Heart left ventricle (tissue), 16 donors: ENCODE data around the gene HMG20A. TPM values are rescaled to one million over a fixed set of nuclear protein-coding genes. Genes with fewer than 3 reads are reported as not detected.
"Not testable (repeated sequence)": the region's sequence is repeated elsewhere in the genome, so short reads cannot be mapped to it uniquely, and the experiment has no call there.

Experiments used
- ATAC-seq, 4 donors: fragments of 200-7000 bp; cut with Tn5 transposase; one replicate each; pipeline ENCODE4 v1.9.1; 2020 to 2022; ENCODE audit warnings: moderate library complexity in 4 of 4, mild to moderate bottlenecking in 3 of 4, moderate number of reproducible peaks in 1 of 4
- DNase-seq, 5 donors: peaks; one replicate each; pipeline ENCODE4 v3.0.0-alpha.2; 2020
- H3K27ac ChIP-seq, 12 donors: fragments of 200-600 bp; sonication (generic) in 4 of 12; one replicate each; pipeline versions ENCODE4 v1.5.0 to v1.8.0; 2016 to 2022; ENCODE audit warnings: mild to moderate bottlenecking in 2 of 12
- H3K27me3 ChIP-seq, 9 donors: fragments of 200-600 bp; sonication (generic) in 2 of 9; one replicate each; pipeline versions ENCODE4 v1.5.1 to v1.8.0; 2016 to 2022; ENCODE audit warnings: mild to moderate bottlenecking in 3 of 9
- H3K36me3 ChIP-seq, 9 donors: fragments of 200-600 bp; sonication (generic) in 2 of 9; one replicate each; pipeline versions ENCODE4 v1.5.0 to v1.8.0; 2018 to 2022; ENCODE audit warnings: mild to moderate bottlenecking in 2 of 9
- H3K4me1 ChIP-seq, 12 donors: fragments of 200-600 bp; sonication (generic) in 4 of 12; one replicate each; pipeline versions ENCODE4 v1.5.0 to v1.8.0; 2016 to 2022; ENCODE audit warnings: mild to moderate bottlenecking in 3 of 12
- H3K4me3 ChIP-seq, 12 donors: fragments of 200-600 bp; sonication (generic) in 4 of 12; one replicate each; pipeline versions ENCODE4 v1.5.0 to v1.8.0; 2017 to 2022; ENCODE audit warnings: mild to moderate bottlenecking in 9 of 12, moderate library complexity in 4 of 12
- H3K9me3 ChIP-seq, 12 donors: fragments of 200-600 bp; sonication (generic) in 4 of 12; one replicate each; pipeline versions ENCODE4 v1.5.0 to v1.8.0; 2016 to 2022; ENCODE audit warnings: mild to moderate bottlenecking in 1 of 12
- POLR2A ChIP-seq, 2 donors: fragments of 450-650 bp; IDR thresholded peaks; one replicate each; pipeline ENCODE4 v1.6.1; 2017; ENCODE audit warnings: antibody characterized with exemption in 2 of 2, mild to moderate bottlenecking in 2 of 2, moderate library complexity in 2 of 2
- WGBS, 4 donors: extraction: QIAGEN DNeasy Blood & Tissue Kit in 2 of 4; methylation state at CpG; one replicate each; pipeline versions ENCODE4 v1.1.5 to v1.1.7; 2013 to 2018; 5-methylcytosine and 5-hydroxymethylcytosine counted together
- intact Hi-C, 10 donors: fragments of 100-400 bp; cut with DNase I; formaldehyde crosslinking; loops; one replicate each; pipeline versions ENCODE4 v1.11.1 to v1.14.2; 2022
- polyA plus RNA-seq, 2 donors: library from polyadenylated mRNA; stranded (reverse); fragments of 200-250 nt; gene quantifications; one replicate each; pipeline ENCODE4 v1.2.3, GENCODE V29; 2013
- total RNA-seq, 9 donors: library from RNA; depleted of rRNA in 2 of 9; stranded (reverse); fragments of >200 nt in 2 of 9; fragmentation: NEBNext Ultra II Directional in 3 of 9; extraction: Animal tissue kit (Norgen Biotek cat#: 25700) in 3 of 9; gene quantifications; one replicate each; pipeline versions ENCODE4 v1.1.0 to v1.2.4, GENCODE V29; 2016 to 2023
- TF ChIP-seq, protein P1 (sequence below), 12 donors: fragments of 200-600 bp; sonication (generic) in 4 of 12; IDR thresholded peaks; one replicate each; pipeline versions ENCODE4 v1.5.0 to v1.8.0; 2018 to 2022; ENCODE audit warnings: antibody characterized with exemption in 12 of 12, mild to moderate bottlenecking in 5 of 12
- donor health status: ischemic (EF 13 %, LVEDD 7.1; RV severe dilation, severe dysfunction).
- donor health status: healthy with polysubstance abuse.
- donor health status: DM: no; HTN: yes; CAD: no.
- donor health status: DM: no; HTN: no; CAD: no.
- donor health status: ischemic (EF 25% LVEDD 6.9; RV normal size, moderate dysfunction).
- donor health status: ischemic (EF 25% LVEDD 5.7; RV mildly dilated, moderate dysfunction).
- donor health status: healthy.
- donor health status: DM: yes; HTN: yes; CAD: no.
- donor health status: ischemic (EF 35%, LVEDD 5.7; RV mildly dilated, moderate dysfunction).
- donor health status: nonischemic (EF 11% LVEDD 7.7; RV severe dilation, severe dysfunction).
- donor health status: DM: yes; HTN: yes; CAD: no.
- donor health status: PGD.
- donor health status: ischemic (EF 29% LVEDD 5.4; RV normal size, mild dysfunction).
- donor health status: nonischemic (EF 23%, LVEDD 6.1; RV moderate dilation, normal function).

The HMG20A gene
- total and polyA plus RNA-seq, 11 donors = 14.8 to 54.1 (median 32.0) TPM

GRCh38 chr15:77406846-77407245, 13.8 kb upstream of the HMG20A start:
- H3K27ac ChIP-seq = no peak overlapping the region
- no peak overlapping the region for H3K4me3 ChIP-seq
- peaks cover 0 to 13% (median 0%) of the 10 kb centered on the region in 12 donors for H3K9me3 ChIP-seq
- ATAC-seq (no peak), DNase-seq (no peak)
- H3K4me1 ChIP-seq = peaks cover 0 to 64% (median 42%) of the 10 kb centered on the region in 12 donors
- H3K36me3 ChIP-seq = no peaks in the 10 kb centered on the region
- H3K27me3 ChIP-seq = no peaks in the 10 kb centered on the region
- no peak for TF ChIP-seq POLR2A (IDR thresholded peaks at IDR 0.05)
- TF ChIP-seq, protein P1, sequence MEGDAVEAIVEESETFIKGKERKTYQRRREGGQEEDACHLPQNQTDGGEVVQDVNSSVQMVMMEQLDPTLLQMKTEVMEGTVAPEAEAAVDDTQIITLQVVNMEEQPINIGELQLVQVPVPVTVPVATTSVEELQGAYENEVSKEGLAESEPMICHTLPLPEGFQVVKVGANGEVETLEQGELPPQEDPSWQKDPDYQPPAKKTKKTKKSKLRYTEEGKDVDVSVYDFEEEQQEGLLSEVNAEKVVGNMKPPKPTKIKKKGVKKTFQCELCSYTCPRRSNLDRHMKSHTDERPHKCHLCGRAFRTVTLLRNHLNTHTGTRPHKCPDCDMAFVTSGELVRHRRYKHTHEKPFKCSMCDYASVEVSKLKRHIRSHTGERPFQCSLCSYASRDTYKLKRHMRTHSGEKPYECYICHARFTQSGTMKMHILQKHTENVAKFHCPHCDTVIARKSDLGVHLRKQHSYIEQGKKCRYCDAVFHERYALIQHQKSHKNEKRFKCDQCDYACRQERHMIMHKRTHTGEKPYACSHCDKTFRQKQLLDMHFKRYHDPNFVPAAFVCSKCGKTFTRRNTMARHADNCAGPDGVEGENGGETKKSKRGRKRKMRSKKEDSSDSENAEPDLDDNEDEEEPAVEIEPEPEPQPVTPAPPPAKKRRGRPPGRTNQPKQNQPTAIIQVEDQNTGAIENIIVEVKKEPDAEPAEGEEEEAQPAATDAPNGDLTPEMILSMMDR (IDR thresholded peaks at IDR 0.05) = no peak
- intact Hi-C loops = no loop called here
- 93 to 95% (median 94%) methylated on average over 4 of the region's 4 CpGs for WGBS, 4 donors

DNA sequence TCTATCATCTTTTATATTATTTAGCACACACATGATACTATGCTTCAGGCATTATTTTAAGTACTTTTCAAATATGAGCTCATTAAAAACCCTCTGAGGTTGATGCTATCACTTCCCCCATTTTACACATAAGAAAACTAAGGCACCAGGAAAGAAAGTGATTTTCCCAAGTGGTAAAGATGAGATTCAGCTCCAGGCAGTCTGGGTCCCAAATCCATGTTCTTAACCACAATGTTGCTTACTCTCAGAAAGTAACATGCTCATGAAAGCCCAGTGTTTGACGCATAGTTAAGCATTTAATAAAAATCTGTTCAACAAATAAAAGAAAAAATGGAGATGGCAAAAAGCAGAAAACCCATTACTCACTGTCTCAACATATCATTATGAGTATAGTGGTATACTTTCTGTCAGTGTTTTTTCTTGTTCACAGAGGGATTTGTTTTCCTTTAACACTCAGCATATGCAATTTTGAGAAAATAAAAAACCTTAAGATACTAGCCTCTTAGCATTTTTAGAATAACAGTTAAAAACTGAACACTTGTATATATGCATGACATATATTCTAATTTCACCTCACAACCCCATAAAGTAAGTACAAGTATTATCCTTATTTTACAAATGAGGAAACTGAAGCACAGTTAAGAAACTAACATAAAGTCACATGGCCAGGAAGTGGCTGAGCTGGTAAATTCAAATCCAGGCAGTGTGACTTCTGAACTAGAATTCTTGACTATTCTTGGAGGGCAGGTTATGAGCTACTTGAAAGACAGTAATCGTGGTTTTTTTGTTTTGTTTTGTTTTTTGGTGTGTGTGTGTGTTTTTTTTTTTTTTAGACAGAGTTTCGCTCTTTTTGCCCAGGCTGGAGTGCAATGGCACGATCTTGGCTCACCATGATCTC, 11.2 kb upstream of the HMG20A start:
- Histone ChIP-seq H3K27ac (peak overlapping the region in 1 of 12 donors; percentile 60), H3K27me3 (no peaks in the 10 kb centered on the region), H3K4me3 (no peak overlapping the region), H3K9me3 (peaks cover 0 to 13% (median 0%) of the 10 kb centered on the region in 12 donors), H3K4me1 (peaks cover 0 to 59% (median 45%) of the 10 kb centered on the region in 12 donors), H3K36me3 (no peaks in the 10 kb centered on the region)
- ATAC-seq (no peak), DNase-seq (no peak)
- TF ChIP-seq, protein P1 (IDR thresholded peaks at IDR 0.05) = no peak
- no peak for TF ChIP-seq POLR2A (IDR thresholded peaks at IDR 0.05)
- WGBS, 4 donors = 70 to 80% (median 75%) methylated on average over 4 of the region's 4 CpGs
- intact Hi-C loops = loop anchor here in 6 of 10 donors (5.0 to 10.0 kb wide), 7 partner anchors 42 to 295 kb away; no protein-coding TSS in a partner anchor

GRCh38 chr15:77410157-77410500, 10.6 kb upstream of the HMG20A start:
- Histone ChIP-seq H3K27ac (peak overlapping the region in 2 of 12 donors; percentile 5 to 60), H3K9me3 (peaks cover 0 to 13% (median 0%) of the 10 kb centered on the region in 12 donors), H3K4me1 (peaks cover 0 to 66% (median 48%) of the 10 kb centered on the region in 12 donors)
- not testable (repeated sequence) for H3K36me3 ChIP-seq, H3K4me3 ChIP-seq, ATAC-seq, H3K27me3 ChIP-seq, DNase-seq
- intact Hi-C loops = loop anchor here in 6 of 10 donors (5.0 to 10.0 kb wide), 7 partner anchors 43 to 295 kb away; no protein-coding TSS in a partner anchor
- 89 to 92% (median 91%) methylated on average over 7 of the region's 7 CpGs for WGBS, 4 donors

GRCh38 chr15:77410701-77411618, 9.7 kb upstream of the HMG20A start:
- Histone ChIP-seq H3K36me3 (no peaks in the 10 kb centered on the region), H3K27me3 (no peaks in the 10 kb centered on the region), H3K4me3 (no peak overlapping the region), H3K27ac (no peak overlapping the region), H3K4me1 (peaks cover 0 to 71% (median 53%) of the 10 kb centered on the region in 12 donors), H3K9me3 (peaks cover 0 to 13% (median 0%) of the 10 kb centered on the region in 12 donors)
- no peak for TF ChIP-seq POLR2A (IDR thresholded peaks at IDR 0.05)
- TF ChIP-seq, protein P1 (IDR thresholded peaks at IDR 0.05) = no peak
- intact Hi-C loops = loop anchor here in 6 of 10 donors (5.0 to 10.0 kb wide), 7 partner anchors 44 to 296 kb away; no protein-coding TSS in a partner anchor
- DNase-seq = no peak
- 60 to 71% (median 68%) methylated on average over 7 of the region's 7 CpGs for WGBS, 4 donors
- no peak for ATAC-seq
